Neural cell (in vitro differentiated cells): ENCODE measurements around the gene EIF2S2. TPM values are rescaled to one million over a fixed set of nuclear protein-coding genes. Genes with fewer than 3 reads are reported as not detected.

Experiments
- H2AFZ ChIP-seq: fragments of 200-600, 300-800 bp; sonication (generic), shearing (Covaris generic); 2 replicates; pipeline ENCODE4 v1.6.0; 2014; ENCODE audit warnings: low read depth, mild to moderate bottlenecking, antibody characterized with exemption, low read length, moderate library complexity
- H3F3A ChIP-seq: fragments of 200-600 bp; shearing (Covaris generic); 2 replicates; pipeline ENCODE4 v1.6.1; 2016; ENCODE audit warnings: mild to moderate bottlenecking, moderate library complexity, mixed read lengths, antibody characterized with exemption, low read length; ENCODE audit not compliant: insufficient read depth, poor library complexity, severe bottlenecking
- H3K27ac ChIP-seq: fragments of 200-600, 300-800 bp; sonication (generic), shearing (Covaris generic); 2 replicates; pipeline ENCODE4 v1.5.1; 2014; ENCODE audit warnings: mild to moderate bottlenecking, low read length, moderate library complexity
- H3K27me3 ChIP-seq: fragments of 300-800, 200-600 bp; sonication (generic), shearing (Covaris generic); 2 replicates; pipeline ENCODE4 v1.6.0; 2014; ENCODE audit warnings: mild to moderate bottlenecking, low read depth, low read length, moderate library complexity; ENCODE audit not compliant: insufficient read depth
- H3K36me3 ChIP-seq: fragments of 300-800, 200-600 bp; sonication (generic), shearing (Covaris generic); 2 replicates; pipeline ENCODE4 v1.5.1; 2014; ENCODE audit warnings: mild to moderate bottlenecking, antibody characterized with exemption, low read length, moderate library complexity; ENCODE audit not compliant: insufficient read depth
- H3K4me2 ChIP-seq: fragments of 300-800, 200-600 bp; sonication (generic), shearing (Covaris generic); 2 replicates; pipeline ENCODE4 v1.6.0; 2014; ENCODE audit warnings: mild to moderate bottlenecking, low read length
- H3K4me3 ChIP-seq: fragments of 300-800, 200-600 bp; sonication (generic), shearing (Covaris generic); 2 replicates; pipeline ENCODE4 v1.5.1; 2014; ENCODE audit warnings: mild to moderate bottlenecking, low read length, moderate library complexity
- H3K79me2 ChIP-seq: fragments of 200-600 bp; shearing (Covaris generic); replicated peaks from 2 replicates; pipeline ENCODE4 v1.6.0; 2014; ENCODE audit warnings: mild to moderate bottlenecking, low read length, moderate library complexity; ENCODE audit not compliant: insufficient read depth
- H3K9ac ChIP-seq: fragments of 300-800, 200-600 bp; sonication (generic), shearing (Covaris generic); 2 replicates; pipeline ENCODE4 v1.6.1; 2016; ENCODE audit warnings: mild to moderate bottlenecking, low read length, mixed read lengths
- H3K9me2 ChIP-seq: fragments of 200-600 bp; shearing (Covaris generic); 2 replicates; pipeline ENCODE4 v1.6.1; 2016; ENCODE audit warnings: mild to moderate bottlenecking, low read length, mixed read lengths; ENCODE audit not compliant: insufficient read depth
- H3K9me3 ChIP-seq: fragments of 200-600, 300-800 bp; sonication (generic), shearing (Covaris generic); 2 replicates; pipeline ENCODE4 v1.6.1; 2016; ENCODE audit warnings: mild to moderate bottlenecking, mixed run types, low read length, moderate library complexity, mixed read lengths
- H4K20me1 ChIP-seq: fragments of 200-600 bp; shearing (Covaris generic); 2 replicates; pipeline ENCODE4 v1.6.1; 2016; ENCODE audit warnings: mild to moderate bottlenecking, mixed run types; ENCODE audit not compliant: insufficient read depth
- EP300 ChIP-seq: fragments of 450-650 bp; conservative IDR thresholded peaks from 2 replicates; pipeline ENCODE4 v1.6.1; 2014; ENCODE audit warnings: antibody characterized with exemption, mild to moderate bottlenecking, moderate library complexity; ENCODE audit not compliant: poor library complexity, severe bottlenecking
- EZH2 ChIP-seq: fragments of 200-600, 300-800 bp; shearing (Covaris generic), sonication (generic); IDR thresholded peaks from 2 replicates; pipeline ENCODE4 v1.6.1; 2014; ENCODE audit warnings: antibody characterized with exemption, low read length, borderline replicate concordance, mild to moderate bottlenecking; ENCODE audit not compliant: insufficient read depth, poor library complexity, severe bottlenecking
- MXI1 ChIP-seq: fragments of 450-650 bp; conservative IDR thresholded peaks from 2 replicates; pipeline ENCODE4 v1.6.1; 2014; ENCODE audit warnings: antibody characterized with exemption, mild to moderate bottlenecking; ENCODE audit not compliant: poor library complexity, severe bottlenecking
- POLR2AphosphoS5 ChIP-seq: IDR thresholded peaks from 2 replicates; pipeline ENCODE4 v1.6.1; 2012
- RAD21 ChIP-seq: fragments of 450-650 bp; conservative IDR thresholded peaks from 2 replicates; pipeline ENCODE4 v1.6.1; 2014; ENCODE audit warnings: antibody characterized with exemption, mild to moderate bottlenecking, moderate library complexity
- SMC3 ChIP-seq: fragments of 450-650 bp; conservative IDR thresholded peaks from 2 replicates; pipeline ENCODE4 v1.6.1; 2014; ENCODE audit warnings: antibody characterized with exemption, mild to moderate bottlenecking, moderate library complexity; ENCODE audit not compliant: poor library complexity
- TAF1 ChIP-seq: IDR thresholded peaks from 2 replicates; pipeline ENCODE4 v1.6.1; 2012; ENCODE audit warnings: low read depth
- polyA plus RNA-seq: library from polyadenylated mRNA; depleted of rRNA; stranded (reverse); fragments of >200 nt; gene quantifications from 2 replicates; pipeline ENCODE4 v1.2.3, GENCODE V29; 2014
- TF ChIP-seq, protein P1 (sequence below): fragments of 450-650 bp; IDR thresholded peaks from 2 replicates; pipeline ENCODE4 v1.5.1; 2014; ENCODE audit warnings: antibody characterized with exemption, mild to moderate bottlenecking, moderate library complexity; ENCODE audit not compliant: poor library complexity, severe bottlenecking
- TF ChIP-seq, protein P2 (sequence below): IDR thresholded peaks from 2 replicates; pipeline ENCODE4 v1.6.1; 2012; ENCODE audit warnings: borderline replicate concordance

The EIF2S2 gene
- polyA plus RNA-seq, 1 donor from 2014 or later: 62.6 TPM

- Histone ChIP-seq H3K27ac (no peak overlapping the region), H3K36me3 (peaks cover 4% of the 10 kb centered on the region), H2AFZ (no peak overlapping the region), H3K4me2 (no peak overlapping the region), H3F3A (no peaks in the 10 kb centered on the region), H3K4me3 (no peak overlapping the region), H3K9me2 (no peaks in the 10 kb centered on the region), H3K27me3 (no peaks in the 10 kb centered on the region), H3K79me2 (peaks cover 29% of the 10 kb centered on the region), H3K9me3 (no peaks in the 10 kb centered on the region), H3K9ac (no peak overlapping the region), H4K20me1 (no peaks in the 10 kb centered on the region)
- TF ChIP-seq, protein P1, sequence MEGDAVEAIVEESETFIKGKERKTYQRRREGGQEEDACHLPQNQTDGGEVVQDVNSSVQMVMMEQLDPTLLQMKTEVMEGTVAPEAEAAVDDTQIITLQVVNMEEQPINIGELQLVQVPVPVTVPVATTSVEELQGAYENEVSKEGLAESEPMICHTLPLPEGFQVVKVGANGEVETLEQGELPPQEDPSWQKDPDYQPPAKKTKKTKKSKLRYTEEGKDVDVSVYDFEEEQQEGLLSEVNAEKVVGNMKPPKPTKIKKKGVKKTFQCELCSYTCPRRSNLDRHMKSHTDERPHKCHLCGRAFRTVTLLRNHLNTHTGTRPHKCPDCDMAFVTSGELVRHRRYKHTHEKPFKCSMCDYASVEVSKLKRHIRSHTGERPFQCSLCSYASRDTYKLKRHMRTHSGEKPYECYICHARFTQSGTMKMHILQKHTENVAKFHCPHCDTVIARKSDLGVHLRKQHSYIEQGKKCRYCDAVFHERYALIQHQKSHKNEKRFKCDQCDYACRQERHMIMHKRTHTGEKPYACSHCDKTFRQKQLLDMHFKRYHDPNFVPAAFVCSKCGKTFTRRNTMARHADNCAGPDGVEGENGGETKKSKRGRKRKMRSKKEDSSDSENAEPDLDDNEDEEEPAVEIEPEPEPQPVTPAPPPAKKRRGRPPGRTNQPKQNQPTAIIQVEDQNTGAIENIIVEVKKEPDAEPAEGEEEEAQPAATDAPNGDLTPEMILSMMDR: no peak
- TF ChIP-seq MXI1 (no peak), POLR2AphosphoS5 (no peak), RAD21 (no peak), EZH2 (no peak), SMC3 (no peak), EP300 (no peak), TAF1 (no peak)
- TF ChIP-seq, protein P2, sequence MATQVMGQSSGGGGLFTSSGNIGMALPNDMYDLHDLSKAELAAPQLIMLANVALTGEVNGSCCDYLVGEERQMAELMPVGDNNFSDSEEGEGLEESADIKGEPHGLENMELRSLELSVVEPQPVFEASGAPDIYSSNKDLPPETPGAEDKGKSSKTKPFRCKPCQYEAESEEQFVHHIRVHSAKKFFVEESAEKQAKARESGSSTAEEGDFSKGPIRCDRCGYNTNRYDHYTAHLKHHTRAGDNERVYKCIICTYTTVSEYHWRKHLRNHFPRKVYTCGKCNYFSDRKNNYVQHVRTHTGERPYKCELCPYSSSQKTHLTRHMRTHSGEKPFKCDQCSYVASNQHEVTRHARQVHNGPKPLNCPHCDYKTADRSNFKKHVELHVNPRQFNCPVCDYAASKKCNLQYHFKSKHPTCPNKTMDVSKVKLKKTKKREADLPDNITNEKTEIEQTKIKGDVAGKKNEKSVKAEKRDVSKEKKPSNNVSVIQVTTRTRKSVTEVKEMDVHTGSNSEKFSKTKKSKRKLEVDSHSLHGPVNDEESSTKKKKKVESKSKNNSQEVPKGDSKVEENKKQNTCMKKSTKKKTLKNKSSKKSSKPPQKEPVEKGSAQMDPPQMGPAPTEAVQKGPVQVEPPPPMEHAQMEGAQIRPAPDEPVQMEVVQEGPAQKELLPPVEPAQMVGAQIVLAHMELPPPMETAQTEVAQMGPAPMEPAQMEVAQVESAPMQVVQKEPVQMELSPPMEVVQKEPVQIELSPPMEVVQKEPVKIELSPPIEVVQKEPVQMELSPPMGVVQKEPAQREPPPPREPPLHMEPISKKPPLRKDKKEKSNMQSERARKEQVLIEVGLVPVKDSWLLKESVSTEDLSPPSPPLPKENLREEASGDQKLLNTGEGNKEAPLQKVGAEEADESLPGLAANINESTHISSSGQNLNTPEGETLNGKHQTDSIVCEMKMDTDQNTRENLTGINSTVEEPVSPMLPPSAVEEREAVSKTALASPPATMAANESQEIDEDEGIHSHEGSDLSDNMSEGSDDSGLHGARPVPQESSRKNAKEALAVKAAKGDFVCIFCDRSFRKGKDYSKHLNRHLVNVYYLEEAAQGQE: no peak
These were observed 70.8 kb downstream of the EIF2S2 start for GRCh38 chr20:34041226-34041625.

- Histone ChIP-seq H4K20me1 (no peaks in the 10 kb centered on the region), H3K27ac (no peak overlapping the region)
These were observed 71.6 kb downstream of the EIF2S2 start for GRCh38 chr20:34040300-34040995.

More at GRCh38 chr20:34040300-34040995, 71.6 kb downstream of the EIF2S2 start:
- H2AFZ ChIP-seq: no peak overlapping the region
- peaks cover 31% of the 10 kb centered on the region for H3K79me2 ChIP-seq
- H3K4me2 ChIP-seq: no peak overlapping the region
- no peak overlapping the region for H3K4me3 ChIP-seq
- no peak overlapping the region for H3K9ac ChIP-seq
- peaks cover 4% of the 10 kb centered on the region for H3K36me3 ChIP-seq
- no peaks in the 10 kb centered on the region for H3K9me3 ChIP-seq
- no peaks in the 10 kb centered on the region for H3F3A ChIP-seq
- no peaks in the 10 kb centered on the region for H3K27me3 ChIP-seq
- no peaks in the 10 kb centered on the region for H3K9me2 ChIP-seq
- no peak for TF ChIP-seq RAD21
- no peak for TF ChIP-seq EP300
- TF ChIP-seq, protein P1: no peak
- no peak for TF ChIP-seq MXI1
- no peak for TF ChIP-seq TAF1
- TF ChIP-seq POLR2AphosphoS5: no peak
- TF ChIP-seq SMC3: no peak
- TF ChIP-seq, protein P2: no peak
